ENCODE data around the gene TRAF3IP1.
"Not testable (repeated sequence)": the region's sequence is repeated elsewhere in the genome, so short reads cannot be mapped to it uniquely, and the experiment has no call there.

The TRAF3IP1 gene

GRCh38 chr2:238383135-238383534, 62.8 kb downstream of the TRAF3IP1 start:
- FAIRE-seq = no peak

GRCh38 chr2:238383743-238384380, 63.5 kb downstream of the TRAF3IP1 start:
- FAIRE-seq = no peak

- FAIRE-seq = no peak
Measured at GRCh38 chr2:238387332-238387731, 67.0 kb downstream of the TRAF3IP1 start.

GRCh38 chr2:238388794-238389193, 68.5 kb downstream of the TRAF3IP1 start:
- FAIRE-seq = no peak

- no peak for FAIRE-seq
Measured at GRCh38 chr2:238389988-238390589, 69.8 kb downstream of the TRAF3IP1 start.

- no peak for FAIRE-seq
Measured at GRCh38 chr2:238391042-238391689, 70.8 kb downstream of the TRAF3IP1 start.

- FAIRE-seq = no peak
Measured at GRCh38 chr2:238396663-238397062, 76.3 kb downstream of the TRAF3IP1 start.

- no peak for FAIRE-seq
Measured at GRCh38 chr2:238397356-238397755, 77.0 kb downstream of the TRAF3IP1 start.

- FAIRE-seq = no peak
Measured at GRCh38 chr2:238398577-238398976, 78.3 kb downstream of the TRAF3IP1 start.

GRCh38 chr2:238399094-238399493, 78.8 kb downstream of the TRAF3IP1 start:
- no peak for FAIRE-seq

- no peak for FAIRE-seq
Measured at GRCh38 chr2:238401551-238401950, 81.2 kb downstream of the TRAF3IP1 start.

GRCh38 chr2:238403632-238404405, 83.5 kb downstream of the TRAF3IP1 start:
- no peak for FAIRE-seq

GRCh38 chr2:238404406-238405216, 84.3 kb downstream of the TRAF3IP1 start:
- no peak for FAIRE-seq

GRCh38 chr2:238405217-238405555, 84.9 kb downstream of the TRAF3IP1 start:
- not testable (repeated sequence) for FAIRE-seq

- no peak for FAIRE-seq
Measured at GRCh38 chr2:238406221-238406997, 86.1 kb downstream of the TRAF3IP1 start.

- FAIRE-seq = no peak
Measured at GRCh38 chr2:238406998-238407285, 86.6 kb downstream of the TRAF3IP1 start.

- no peak for FAIRE-seq
Measured at GRCh38 chr2:238407566-238407965, 87.2 kb downstream of the TRAF3IP1 start.

- no peak for FAIRE-seq
Measured at GRCh38 chr2:238408615-238409340, 88.5 kb downstream of the TRAF3IP1 start.

GRCh38 chr2:238409341-238410199, 89.3 kb downstream of the TRAF3IP1 start:
- FAIRE-seq = no peak

- no peak for FAIRE-seq
Measured at GRCh38 chr2:238412067-238412767, 91.9 kb downstream of the TRAF3IP1 start.

Data from colon (tissue), 2 donors.